H9 (cell line): ENCODE results near the gene CDK17. TPM values are rescaled to one million over a fixed set of nuclear protein-coding genes. Genes with fewer than 3 reads are reported as not detected.

Experiments
- DNase-seq: peaks from one replicate; pipeline ENCODE4 v3.0.0-alpha.2; 2017
- H2AFZ ChIP-seq: one replicate; pipeline ENCODE4 v1.6.1; 2013; ENCODE audit warnings: mild to moderate bottlenecking, low read length, control low read depth, moderate library complexity
- H2AK5ac ChIP-seq: 2 replicates; pipeline ENCODE4 v1.6.1; 2013; ENCODE audit warnings: low read length, control low read depth, mixed read lengths; ENCODE audit not compliant: insufficient read length
- H2BK120ac ChIP-seq: one replicate; pipeline ENCODE4 v1.6.1; 2013; ENCODE audit warnings: low read depth, mild to moderate bottlenecking, low read length, control low read depth, inconsistent platforms; ENCODE audit not compliant: poor library complexity, severe bottlenecking
- H2BK12ac ChIP-seq: 2 replicates; pipeline ENCODE4 v1.6.1; 2013; ENCODE audit warnings: low read length, control low read depth, mixed read lengths, low read depth; ENCODE audit not compliant: insufficient read length
- H2BK15ac ChIP-seq: 2 replicates; pipeline ENCODE4 v1.6.1; 2013; ENCODE audit warnings: low read depth, low read length, control low read depth
- H2BK20ac ChIP-seq: one replicate; pipeline ENCODE4 v1.6.1; 2013; ENCODE audit warnings: low read depth, mild to moderate bottlenecking, low read length, control low read depth, inconsistent platforms; ENCODE audit not compliant: poor library complexity, severe bottlenecking
- H2BK5ac ChIP-seq: 2 replicates; pipeline ENCODE4 v1.6.1; 2013; ENCODE audit warnings: low read length, control low read depth, mixed read lengths; ENCODE audit not compliant: insufficient read length
- H3K14ac ChIP-seq: 2 replicates; pipeline ENCODE4 v1.6.1; 2013; ENCODE audit warnings: low read length, control low read depth; ENCODE audit not compliant: insufficient read depth
- H3K18ac ChIP-seq: 2 replicates; pipeline ENCODE4 v1.6.1; 2013; ENCODE audit warnings: low read depth, mild to moderate bottlenecking, mixed read lengths, low read length, control low read depth; ENCODE audit not compliant: insufficient read length
- H3K23ac ChIP-seq: 2 replicates; pipeline ENCODE4 v1.6.1; 2013; ENCODE audit warnings: low read length, control low read depth, mixed read lengths, low read depth; ENCODE audit not compliant: insufficient read length
- H3K23me2 ChIP-seq: 2 replicates; pipeline ENCODE4 v1.6.1; 2013; ENCODE audit warnings: low read depth, mild to moderate bottlenecking, mixed read lengths, low read length, control low read depth; ENCODE audit not compliant: insufficient read length, poor library complexity, severe bottlenecking
- H3K27ac ChIP-seq: 2 replicates; pipeline ENCODE4 v1.5.1; 2013; ENCODE audit warnings: low read length, control low read depth, mixed read lengths, low read depth; ENCODE audit not compliant: insufficient read length
- H3K27me3 ChIP-seq: 2 replicates; pipeline ENCODE4 v1.6.1; 2013; ENCODE audit warnings: low read length, control low read depth, inconsistent platforms; ENCODE audit not compliant: insufficient read depth
- H3K4ac ChIP-seq: 2 replicates; pipeline ENCODE4 v1.6.1; 2013; ENCODE audit warnings: low read depth, mild to moderate bottlenecking, control low read depth, inconsistent platforms, low read length, moderate library complexity
- H3K4me1 ChIP-seq: 2 replicates; pipeline ENCODE4 v1.6.1; 2013; ENCODE audit warnings: low read length, control low read depth, inconsistent platforms; ENCODE audit not compliant: insufficient read depth
- H3K4me2 ChIP-seq: 2 replicates; pipeline ENCODE4 v1.6.1; 2013; ENCODE audit warnings: low read length, control low read depth, mixed read lengths; ENCODE audit not compliant: insufficient read length, insufficient read depth
- H3K56ac ChIP-seq: 2 replicates; pipeline ENCODE4 v1.6.1; 2013; ENCODE audit warnings: low read depth, mild to moderate bottlenecking, mixed read lengths, low read length, control low read depth; ENCODE audit not compliant: insufficient read length
- H3K79me1 ChIP-seq: 2 replicates; pipeline ENCODE4 v1.6.1; 2013; ENCODE audit warnings: low read depth, mild to moderate bottlenecking, moderate library complexity, low read length, control low read depth, inconsistent platforms; ENCODE audit not compliant: insufficient read depth, poor library complexity, severe bottlenecking
- H3K79me2 ChIP-seq: 2 replicates; pipeline ENCODE4 v1.6.1; 2013; ENCODE audit warnings: low read length, control low read depth, inconsistent platforms; ENCODE audit not compliant: insufficient read depth
- H3K9ac ChIP-seq: 2 replicates; pipeline ENCODE4 v1.6.1; 2013; ENCODE audit warnings: low read length, control low read depth, mixed read lengths; ENCODE audit not compliant: insufficient read length; ENCODE audit errors: extremely low read depth
- H3K9me3 ChIP-seq: one replicate; pipeline ENCODE4 v1.6.1; 2013; ENCODE audit warnings: low read depth, low read length, inconsistent platforms; ENCODE audit not compliant: control insufficient read depth
- H3T11ph ChIP-seq: one replicate; pipeline ENCODE4 v1.6.1; 2013; ENCODE audit warnings: mild to moderate bottlenecking, low read length, control low read depth, inconsistent platforms
- H4K20me1 ChIP-seq: one replicate; pipeline ENCODE4 v1.6.1; 2013; ENCODE audit not compliant: control insufficient read depth, insufficient read length, insufficient read depth
- H4K5ac ChIP-seq: 2 replicates; pipeline ENCODE4 v1.6.1; 2013; ENCODE audit warnings: low read depth, mild to moderate bottlenecking, mixed read lengths, low read length, control low read depth; ENCODE audit not compliant: insufficient read length
- H4K8ac ChIP-seq: replicated peaks from 2 replicates; pipeline ENCODE4 v1.6.1; 2013; ENCODE audit warnings: low read length, control low read depth, mixed read lengths, low read depth; ENCODE audit not compliant: insufficient read length
- H4K91ac ChIP-seq: 2 replicates; pipeline ENCODE4 v1.6.1; 2013; ENCODE audit warnings: low read depth, mild to moderate bottlenecking, moderate library complexity, mixed read lengths, low read length, control low read depth; ENCODE audit not compliant: insufficient read length
- H3K27ac Mint-ChIP-seq, 3 experiments: 2 replicates in 2 of 3; 3 replicates in 1 of 3; pipeline ENCODE4 v1.8.0; 2020 to 2021; ENCODE audit warnings: mixed read lengths in 3 of 3, mild to moderate bottlenecking in 1 of 3, moderate library complexity in 1 of 3
- H3K27me3 Mint-ChIP-seq: 2 replicates; pipeline ENCODE4 v1.8.0; 2021; ENCODE audit warnings: low read depth, mild to moderate bottlenecking, moderate library complexity, mixed read lengths
- H3K36me3 Mint-ChIP-seq, 3 experiments: 2 replicates in 2 of 3; 3 replicates in 1 of 3; pipeline ENCODE4 v1.8.0; 2020 to 2021; ENCODE audit warnings: low read depth in 3 of 3, mixed read lengths in 3 of 3; ENCODE audit not compliant: insufficient read depth in 1 of 3
- H3K4me1 Mint-ChIP-seq, 2 experiments: 2 replicates each; pipeline ENCODE4 v1.8.0; 2020; ENCODE audit warnings: mixed read lengths in 2 of 2
- H3K4me3 Mint-ChIP-seq, 2 experiments: 2 replicates in 1 of 2; 3 replicates in 1 of 2; pipeline ENCODE4 v1.8.0; 2020 to 2021; ENCODE audit warnings: mild to moderate bottlenecking in 2 of 2, mixed read lengths in 2 of 2, moderate library complexity in 1 of 2
- H3K9me3 Mint-ChIP-seq, 2 experiments: 2 replicates in 1 of 2; 3 replicates in 1 of 2; pipeline ENCODE4 v1.8.0; 2020; ENCODE audit warnings: mild to moderate bottlenecking in 2 of 2, mixed read lengths in 2 of 2, moderate library complexity in 1 of 2
- WGBS: extraction: QIAGEN DNeasy Blood & Tissue Kit; methylation state at CpG from one replicate; pipeline ENCODE4 v1.1.7; 2013; ENCODE audit warnings: missing lambda C conversion rate, low lambda C conversion rate, mixed read lengths; ENCODE audit not compliant: insufficient read length; ENCODE audit errors: extremely low coverage; 5-methylcytosine and 5-hydroxymethylcytosine counted together
- total RNA-seq: library from RNA; stranded (reverse); gene quantifications from 2 replicates; pipeline ENCODE4 v1.2.1, GENCODE V29; 2021
- TF ChIP-seq, protein P1 (sequence below): fragments of 200-600 bp; sonication (generic); conservative IDR thresholded peaks from 3 replicates; pipeline ENCODE4 v1.8.0; 2021; ENCODE audit warnings: antibody characterized with exemption, mild to moderate bottlenecking

The CDK17 gene
- total RNA-seq, 1 experiment from 2014 or later, result 28.8 TPM

DNA sequence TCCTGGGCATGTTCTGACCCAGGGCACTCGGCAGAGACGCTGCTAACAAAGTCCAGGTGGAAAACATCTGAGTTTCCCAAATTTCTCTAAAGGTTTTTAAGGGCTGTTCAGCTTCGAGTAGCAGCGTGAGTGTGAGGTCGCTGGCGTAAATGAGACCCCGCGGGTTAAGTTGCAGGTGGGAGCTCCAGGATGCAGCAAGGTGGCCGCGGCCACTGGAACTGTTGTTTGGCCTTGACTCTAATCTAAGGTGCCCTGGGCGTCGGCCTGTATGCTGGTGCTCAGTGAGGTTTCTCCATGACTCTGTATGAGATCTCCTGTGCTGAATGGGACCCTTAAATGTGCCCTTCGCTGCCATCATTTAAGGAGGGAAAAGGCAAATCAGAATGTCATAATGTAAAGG lies 155.4 kb downstream of the CDK17 start:
- H3K27me3 ChIP-seq, result no peaks in the 10 kb centered on the region
- H3K36me3 Mint-ChIP-seq, result peaks cover 12 to 19% (median 12%) of the 10 kb centered on the region in 3 experiments; a peak in 6 of 7 replicates
- no peak overlapping the region for H3K27ac Mint-ChIP-seq
- no peak overlapping the region for H3K27ac ChIP-seq
- no peak overlapping the region for H4K91ac ChIP-seq
- H3K4me1 ChIP-seq, result no peaks in the 10 kb centered on the region
- H3K79me2 ChIP-seq, result no peaks in the 10 kb centered on the region
- H3K14ac ChIP-seq, result no peak overlapping the region; the same call in 1 of the 2 replicates
- no peak overlapping the region for H3K23ac ChIP-seq
- H3K4me3 Mint-ChIP-seq, result no peak overlapping the region
- H3K79me1 ChIP-seq, result no peaks in the 10 kb centered on the region
- H3K56ac ChIP-seq, result no peak overlapping the region
- H3K4ac ChIP-seq, result no peak overlapping the region
- no CpG with 5 or more reads among the region's 13 CpGs for WGBS
- no peaks in the 10 kb centered on the region; the same call in 1 of the 2 replicates for H3K27me3 Mint-ChIP-seq
- peaks cover 0 to 14% of the 10 kb centered on the region in 2 experiments; a peak in 3 of 4 replicates for H3K4me1 Mint-ChIP-seq
- no peak overlapping the region for H2BK20ac ChIP-seq
- no peak overlapping the region for H2BK120ac ChIP-seq
- H3K9ac ChIP-seq, result no peak overlapping the region
- TF ChIP-seq, protein P1, sequence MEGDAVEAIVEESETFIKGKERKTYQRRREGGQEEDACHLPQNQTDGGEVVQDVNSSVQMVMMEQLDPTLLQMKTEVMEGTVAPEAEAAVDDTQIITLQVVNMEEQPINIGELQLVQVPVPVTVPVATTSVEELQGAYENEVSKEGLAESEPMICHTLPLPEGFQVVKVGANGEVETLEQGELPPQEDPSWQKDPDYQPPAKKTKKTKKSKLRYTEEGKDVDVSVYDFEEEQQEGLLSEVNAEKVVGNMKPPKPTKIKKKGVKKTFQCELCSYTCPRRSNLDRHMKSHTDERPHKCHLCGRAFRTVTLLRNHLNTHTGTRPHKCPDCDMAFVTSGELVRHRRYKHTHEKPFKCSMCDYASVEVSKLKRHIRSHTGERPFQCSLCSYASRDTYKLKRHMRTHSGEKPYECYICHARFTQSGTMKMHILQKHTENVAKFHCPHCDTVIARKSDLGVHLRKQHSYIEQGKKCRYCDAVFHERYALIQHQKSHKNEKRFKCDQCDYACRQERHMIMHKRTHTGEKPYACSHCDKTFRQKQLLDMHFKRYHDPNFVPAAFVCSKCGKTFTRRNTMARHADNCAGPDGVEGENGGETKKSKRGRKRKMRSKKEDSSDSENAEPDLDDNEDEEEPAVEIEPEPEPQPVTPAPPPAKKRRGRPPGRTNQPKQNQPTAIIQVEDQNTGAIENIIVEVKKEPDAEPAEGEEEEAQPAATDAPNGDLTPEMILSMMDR, result no peak
- no peak overlapping the region for H3K4me2 ChIP-seq
- no peaks in the 10 kb centered on the region for H4K20me1 ChIP-seq
- H2BK15ac ChIP-seq, result no peak overlapping the region
- H4K5ac ChIP-seq, result no peak overlapping the region
- no peak overlapping the region for H2BK12ac ChIP-seq
- no peak overlapping the region for H3T11ph ChIP-seq
- H2BK5ac ChIP-seq, result no peak overlapping the region
- H3K18ac ChIP-seq, result no peak overlapping the region
- H2AFZ ChIP-seq, result no peak overlapping the region
- DNase-seq, result no peak
- no peak overlapping the region for H2AK5ac ChIP-seq
- H3K23me2 ChIP-seq, result no peaks in the 10 kb centered on the region
- H3K9me3 Mint-ChIP-seq, result no peaks in the 10 kb centered on the region
- H3K9me3 ChIP-seq, result no peaks in the 10 kb centered on the region
- H4K8ac ChIP-seq, result no peak overlapping the region
